ENCODE measurements around the gene PKHD1.
A peak's percentile ranks its signal among the peaks of the same experiment; 100 is the strongest.

Gene PKHD1

GRCh38 chr6:51644426-51644825, 443.0 kb downstream of the PKHD1 start:
- H3K4me3 ChIP-seq (ENCODE audit: low read depth, low read length): no peak overlapping the region
- DNase-seq (ENCODE audit: low read depth): peak; percentile 3
- no peak for TF ChIP-seq CTCF (IDR thresholded peaks at IDR 0.05; ENCODE audit: insufficient read depth, low read depth, low read length, missing control alignments)

GRCh38 chr6:51640021-51640420, 447.4 kb downstream of the PKHD1 start:
- DNase-seq (ENCODE audit: low read depth): no peak
- TF ChIP-seq CTCF (IDR thresholded peaks at IDR 0.05; ENCODE audit: insufficient read depth, low read depth, low read length, missing control alignments): no peak
- no peak overlapping the region for H3K4me3 ChIP-seq (ENCODE audit: low read depth, low read length)

GRCh38 chr6:51633424-51633823, 454.0 kb downstream of the PKHD1 start:
- H3K4me3 ChIP-seq (ENCODE audit: low read depth, low read length): no peak overlapping the region
- DNase-seq (ENCODE audit: low read depth): no peak
- TF ChIP-seq CTCF (IDR thresholded peaks at IDR 0.05; ENCODE audit: insufficient read depth, low read depth, low read length, missing control alignments): no peak

GRCh38 chr6:51630011-51630410, 457.4 kb downstream of the PKHD1 start:
- no peak overlapping the region for H3K4me3 ChIP-seq (ENCODE audit: low read depth, low read length)
- DNase-seq (ENCODE audit: low read depth): no peak
- no peak for TF ChIP-seq CTCF (IDR thresholded peaks at IDR 0.05; ENCODE audit: insufficient read depth, low read depth, low read length, missing control alignments)

- no peak for TF ChIP-seq CTCF (IDR thresholded peaks at IDR 0.05; ENCODE audit: insufficient read depth, low read depth, low read length, missing control alignments)
- DNase-seq (ENCODE audit: low read depth): no peak
- H3K4me3 ChIP-seq (ENCODE audit: low read depth, low read length): no peak overlapping the region
Measured at GRCh38 chr6:51626391-51626790, 461.0 kb downstream of the PKHD1 start.

GRCh38 chr6:51625566-51625965, 461.8 kb downstream of the PKHD1 start:
- no peak for TF ChIP-seq CTCF (IDR thresholded peaks at IDR 0.05; ENCODE audit: insufficient read depth, low read depth, low read length, missing control alignments)
- no peak overlapping the region for H3K4me3 ChIP-seq (ENCODE audit: low read depth, low read length)
- no peak for DNase-seq (ENCODE audit: low read depth)

- TF ChIP-seq CTCF (IDR thresholded peaks at IDR 0.05; ENCODE audit: insufficient read depth, low read depth, low read length, missing control alignments): no peak
- DNase-seq (ENCODE audit: low read depth): no peak
- no peak overlapping the region for H3K4me3 ChIP-seq (ENCODE audit: low read depth, low read length)
Measured at GRCh38 chr6:51620971-51621370, 466.4 kb downstream of the PKHD1 start.

All from GM12865 (cell line).